NCI-H82 treated with DMSO at 0.1 percent for 48 hours (cell line): ENCODE measurements around the gene TMEM259.

Experiments
- DNase-seq: peaks from one replicate; lab custom pipeline; 2025; ENCODE audit not compliant: unreplicated experiment; lab: John Stamatoyannopoulos, UW

The TMEM259 gene

GRCh38 chr19:990119-990571 is 30.8 kb downstream of the TMEM259 start:
- no peak for DNase-seq

GRCh38 chr19:989381-990081 is 31.4 kb downstream of the TMEM259 start:
- DNase-seq, result no peak

- DNase-seq, result no peak
Observed at GRCh38 chr19:988510-988909, 32.4 kb downstream of the TMEM259 start.

- DNase-seq, result no peak
Observed at GRCh38 chr19:988081-988480, 32.8 kb downstream of the TMEM259 start.

- DNase-seq, result no peak
Observed at GRCh38 chr19:986083-986482, 34.8 kb downstream of the TMEM259 start.

GRCh38 chr19:984165-984967 is 36.6 kb downstream of the TMEM259 start, which contains the start of gene WDR18:
Gene WDR18 (plus strand): TSS chr19:984345. CDS start chr19:984354, 9 bp downstream.
- DNase-seq, result peak; percentile 52

- DNase-seq, result no peak
Observed at GRCh38 chr19:982567-983170, 38.3 kb downstream of the TMEM259 start.

GRCh38 chr19:980133-980998 is 40.6 kb downstream of the TMEM259 start:
- DNase-seq, result no peak

GRCh38 chr19:979318-979741 is 41.6 kb downstream of the TMEM259 start:
- no peak for DNase-seq

GRCh38 chr19:977058-977464 is 43.9 kb downstream of the TMEM259 start:
- no peak for DNase-seq

- peak; percentile 8 for DNase-seq
Observed at GRCh38 chr19:976476-976875, 44.4 kb downstream of the TMEM259 start.

- no peak for DNase-seq
Observed at GRCh38 chr19:974564-975257, 46.2 kb downstream of the TMEM259 start.

- no peak for DNase-seq
Observed at GRCh38 chr19:973726-974563, 47.0 kb downstream of the TMEM259 start.

GRCh38 chr19:972281-972680 is 48.6 kb downstream of the TMEM259 start:
- DNase-seq, result no peak

- DNase-seq, result no peak
Observed at GRCh38 chr19:971795-972194, 49.1 kb downstream of the TMEM259 start.

- no peak for DNase-seq
Observed at GRCh38 chr19:970695-971094, 50.2 kb downstream of the TMEM259 start.

- no peak for DNase-seq
Observed at GRCh38 chr19:966485-967088, 54.3 kb downstream of the TMEM259 start.

- no peak for DNase-seq
Observed at GRCh38 chr19:964761-965694, 55.9 kb downstream of the TMEM259 start.
